Panc1 (cell line): ENCODE measurements around the gene NEURL3. TPM values are rescaled to one million over a fixed set of nuclear protein-coding genes. Genes with fewer than 3 reads are reported as not detected.
"Not testable (repeated sequence)": the region's sequence is repeated elsewhere in the genome, so short reads cannot be mapped to it uniquely, and the experiment has no call there.

Source experiments
- ATAC-seq: fragments of 200-7000 bp; cut with Tn5 transposase; 2 replicates; pipeline ENCODE4 v1.9.1; 2020; ENCODE audit warnings: mild to moderate bottlenecking, moderate library complexity
- BruUV-seq: library from RNA; stranded (reverse); fragments of 400-500 nt; replicated peaks from 2 replicates; lab custom pipeline; 2021; lab: Mats Ljungman, UMichigan
- CTCF ChIA-PET: fragments of 300-600 bp; sonication (Branson Sonifier 250); formaldehyde crosslinking; loops from one replicate; lab custom pipeline; 2022; ENCODE audit warnings: antibody characterized with exemption; lab: Charles Lee
- POLR2A ChIA-PET: fragments of 300-600 bp; sonication (Branson Sonifier 250); formaldehyde crosslinking; loops from one replicate; lab custom pipeline; 2022; ENCODE audit warnings: antibody characterized with exemption; lab: Charles Lee
- DNase-seq: peaks from one replicate; pipeline ENCODE4 v3.0.0-alpha.2; 2010; ENCODE audit warnings: low read depth, low spot score
- H3K27ac ChIP-seq: 2 replicates; pipeline ENCODE4 v1.5.1; 2011; ENCODE audit warnings: mild to moderate bottlenecking, low read length, inconsistent platforms
- H3K27me3 ChIP-seq: fragments of 200-500 bp; sonication (Bioruptor generic); 2 replicates; pipeline ENCODE4 v1.6.0; 2014; ENCODE audit warnings: low read length, inconsistent platforms; ENCODE audit not compliant: control insufficient read depth, insufficient read depth
- H3K36me3 ChIP-seq: fragments of 200-500 bp; sonication (Bioruptor generic); 2 replicates; pipeline ENCODE4 v1.5.1; 2014; ENCODE audit warnings: inconsistent platforms, mild to moderate bottlenecking, low read length, moderate library complexity; ENCODE audit not compliant: control insufficient read depth, insufficient read depth
- H3K4me1 ChIP-seq: 2 replicates; pipeline ENCODE4 v1.5.1; 2011; ENCODE audit warnings: inconsistent platforms, mild to moderate bottlenecking, low read length, moderate library complexity; ENCODE audit not compliant: control insufficient read depth, insufficient read depth
- H3K4me3 ChIP-seq, 2 experiments: 2 replicates each; pipeline ENCODE4 v1.5.1; 2011 to 2012; ENCODE audit warnings: low read depth in 2 of 2, low read length in 2 of 2, mild to moderate bottlenecking in 2 of 2, inconsistent platforms in 1 of 2, moderate library complexity in 1 of 2
- H3K9me3 ChIP-seq: fragments of 200-500 bp; sonication (Bioruptor generic); 2 replicates; pipeline ENCODE4 v1.5.1; 2014; ENCODE audit warnings: low read depth, mild to moderate bottlenecking, inconsistent platforms, low read length, moderate library complexity; ENCODE audit not compliant: control insufficient read depth, insufficient read depth
- CTCF ChIP-seq: fragments of 450-650 bp; IDR thresholded peaks from 2 replicates; pipeline ENCODE4 v1.5.1; 2017; ENCODE audit warnings: mild to moderate bottlenecking
- POLR2AphosphoS5 ChIP-seq: IDR thresholded peaks from 2 replicates; pipeline ENCODE4 v1.6.1; 2012; ENCODE audit warnings: mild to moderate bottlenecking, low read depth, low read length, moderate library complexity
- REST ChIP-seq, 2 experiments: IDR thresholded peaks; 2 replicates each; pipeline ENCODE4 v1.6.1; 2011 to 2012; ENCODE audit warnings: low read depth in 2 of 2, control low read depth in 1 of 2, low read length in 1 of 2, mild to moderate bottlenecking in 1 of 2, moderate library complexity in 1 of 2; ENCODE audit not compliant: insufficient read depth in 1 of 2
- SIN3A ChIP-seq: IDR thresholded peaks from 2 replicates; pipeline ENCODE4 v1.6.1; 2012; ENCODE audit warnings: low read depth, mild to moderate bottlenecking, low read length, moderate library complexity, borderline replicate concordance; ENCODE audit not compliant: insufficient read depth
- TCF7L2 ChIP-seq: IDR thresholded peaks from 2 replicates; pipeline ENCODE4 v1.6.1; 2011; ENCODE audit warnings: mild to moderate bottlenecking, low read depth, low read length, inconsistent platforms
- in situ Hi-C: cut with HindIII; loops from 2 replicates; pipeline ENCODE4 v1.10.0; 2016; ENCODE audit warnings: low sequenced_read_pairs, low pct_unique_long_range_greater_than_20kb
- intact Hi-C: fragments of 100-400 bp; cut with micrococcal nuclease; formaldehyde crosslinking; loops from one replicate; pipeline ENCODE4 v1.10.0; 2022; ENCODE audit not compliant: unreplicated experiment
- total RNA-seq: library from RNA; stranded (reverse); gene quantifications from one replicate; pipeline ENCODE4 v1.2.1, GENCODE V29; 2021; ENCODE audit not compliant: unreplicated experiment

NEURL3 gene
- total RNA-seq, 1 experiment from 2014 or later: 1.2 TPM

- ATAC-seq (no peak), DNase-seq (no peak)
- H3K4me1 ChIP-seq: no peaks in the 10 kb centered on the region
- TF ChIP-seq TCF7L2 (no peak), CTCF (no peak), REST (IDR thresholded peaks at IDR 0.05; ENCODE audit: insufficient read depth in 1 of 2, low read depth in 2 of 2, low read length in 1 of 2) (no peak), POLR2AphosphoS5 (no peak), SIN3A (no peak)
- in situ Hi-C loops: no loop called here
- no peak overlapping the region for H3K27ac ChIP-seq
- ChIA-PET POLR2A (no interaction called here), CTCF (interaction anchor here (0.7 kb wide), 1 partner anchor 35 kb away, joined by 4 read pairs; no protein-coding TSS in a partner anchor)
- intact Hi-C loops: no loop called here
- BruUV-seq: no TSS peak
- no peak overlapping the region for H3K4me3 ChIP-seq
- no peaks in the 10 kb centered on the region for H3K36me3 ChIP-seq
- H3K27me3 ChIP-seq: no peaks in the 10 kb centered on the region
- no peaks in the 10 kb centered on the region for H3K9me3 ChIP-seq
These were observed 42.0 kb downstream of the NEURL3 start for GRCh38 chr2:96463119-96463518.

GRCh38 chr2:96461616-96462015 lies 43.5 kb downstream of the NEURL3 start:
- CTCF ChIA-PET, intact Hi-C loops, H3K4me3 ChIP-seq, BruUV-seq, in situ Hi-C loops, H3K36me3 ChIP-seq, POLR2A ChIA-PET, H3K4me1 ChIP-seq, ATAC-seq, H3K27ac ChIP-seq, H3K9me3 ChIP-seq, DNase-seq, H3K27me3 ChIP-seq: not testable (repeated sequence)

GRCh38 chr2:96452053-96452452 lies 53.1 kb downstream of the NEURL3 start:
- H3K27ac ChIP-seq: no peak overlapping the region
- no peak for ATAC-seq
- H3K4me3 ChIP-seq: no peak overlapping the region
- CTCF ChIA-PET: no interaction called here
- H3K9me3 ChIP-seq: no peaks in the 10 kb centered on the region
- H3K36me3 ChIP-seq: no peaks in the 10 kb centered on the region
- in situ Hi-C loops (no loop called here), intact Hi-C loops (no loop called here)
- BruUV-seq: no TSS peak
- POLR2A ChIA-PET: no interaction called here
- no peak for TF ChIP-seq CTCF
- no peak for TF ChIP-seq TCF7L2
- TF ChIP-seq REST (IDR thresholded peaks at IDR 0.05; ENCODE audit: insufficient read depth in 1 of 2, low read depth in 2 of 2, low read length in 1 of 2): no peak
- no peak for TF ChIP-seq SIN3A
- no peak for TF ChIP-seq POLR2AphosphoS5
- H3K27me3 ChIP-seq: no peaks in the 10 kb centered on the region
- DNase-seq: no peak
- H3K4me1 ChIP-seq: no peaks in the 10 kb centered on the region
